ENCODE results near the gene FAT1. TPM values are rescaled to one million over a fixed set of nuclear protein-coding genes. Genes with fewer than 3 reads are reported as not detected.

The FAT1 gene
- total and polyA plus RNA-seq, 2 donors (not counting 3 experiments of a cell fraction or from before 2014, with no cell fraction given), result 9.2 to 9.8 TPM

- no peaks in the 10 kb centered on the region for H3K36me3 ChIP-seq (ENCODE audit: control insufficient read depth in 2 of 2, extremely low read depth in 1 of 2, insufficient read depth in 2 of 2, low read length in 2 of 2)
- no TSS peak for BruUV-seq (replicated peaks)
- H3K27ac ChIP-seq (ENCODE audit: insufficient read depth, low read depth, low read length), result no peak overlapping the region
- CTCF ChIA-PET, result no interaction called here
- intact Hi-C loops (cut with micrococcal nuclease) (no loop called here), dilution Hi-C loops (cut with MboI; ENCODE audit: extremely low pct_ligation_motif_present, low sequenced_read_pairs) (no loop called here)
- H2AFZ ChIP-seq (ENCODE audit: low read depth, low read length), result no peak overlapping the region
- H3K9ac ChIP-seq (replicated peaks; ENCODE audit: extremely low read depth, insufficient read depth, low read length), result no peak overlapping the region
- peaks cover 2% of the 10 kb centered on the region for H3K9me3 ChIP-seq (replicated peaks; ENCODE audit: control insufficient read depth, insufficient read depth, low read length)
- no peaks in the 10 kb centered on the region for H3K4me1 ChIP-seq (ENCODE audit: control insufficient read depth, extremely low read depth, insufficient read depth, low read length)
- DNase-seq (ENCODE audit: low read depth, low spot score) (no peak), FAIRE-seq (no peak)
- H3K4me2 ChIP-seq (ENCODE audit: insufficient read depth, low read length), result no peak overlapping the region
- POLR2A ChIA-PET, result no interaction called here
- H3K9me1 ChIP-seq (replicated peaks; ENCODE audit: control insufficient read depth, extremely low read depth, insufficient read depth, low read length), result no peaks in the 10 kb centered on the region
- no peaks in the 10 kb centered on the region for H3K79me2 ChIP-seq (ENCODE audit: control insufficient read depth, insufficient read depth, low read length)
- no peaks in the 10 kb centered on the region for H3K27me3 ChIP-seq (ENCODE audit: control insufficient read depth in 2 of 2, insufficient read depth in 2 of 2, low read length in 2 of 2)
- H4K20me1 ChIP-seq (replicated peaks; ENCODE audit: control insufficient read depth, extremely low read depth, insufficient read depth, low read length), result no peaks in the 10 kb centered on the region
- TF ChIP-seq MYC (IDR thresholded peaks at IDR 0.05; ENCODE audit: low read depth, low read length), result no peak
- TF ChIP-seq FOS (IDR thresholded peaks at IDR 0.05; ENCODE audit: borderline replicate concordance, insufficient read depth, low read length), result no peak
- TF ChIP-seq MAX (IDR thresholded peaks at IDR 0.05; ENCODE audit: insufficient read depth, insufficient read length), result no peak
- no peak for TF ChIP-seq JUN (IDR thresholded peaks at IDR 0.05; ENCODE audit: borderline replicate concordance, insufficient read depth, insufficient read length, low read depth)
- no peak for TF ChIP-seq EZH2 (IDR thresholded peaks at IDR 0.05; ENCODE audit: borderline replicate concordance, low read depth, low read length, severe bottlenecking)
- no peak for TF ChIP-seq GATA2 (IDR thresholded peaks at IDR 0.05; ENCODE audit: insufficient read depth, insufficient read length, low read depth, low read length)
- no peak for TF ChIP-seq CTCF (IDR thresholded peaks at IDR 0.05; ENCODE audit: extremely low read depth in 1 of 2, insufficient read depth in 1 of 2, low read depth in 1 of 2, low read length in 2 of 2)
- TF ChIP-seq POLR2AphosphoS5 (IDR thresholded peaks at IDR 0.05; ENCODE audit: insufficient read depth, low read depth, low read length), result no peak
- TF ChIP-seq POLR2A (IDR thresholded peaks at IDR 0.05; ENCODE audit: low read depth, low read length), result no peak
- no peak overlapping the region for H3K4me3 ChIP-seq (replicated peaks in 1 of 3; ENCODE audit: insufficient read depth in 1 of 3, low read depth in 1 of 3, low read length in 3 of 3)
Observed at GRCh38 chr4:186619088-186619487, 104.6 kb downstream of the FAT1 start.
